Neural progenitor cell (in vitro differentiated cells): ENCODE data around the gene STEAP3. TPM values are rescaled to one million over a fixed set of nuclear protein-coding genes. Genes with fewer than 3 reads are reported as not detected.
A peak's percentile ranks its signal among the peaks of the same experiment; 100 is the strongest.

Experiments
- DNase-seq: peaks from one replicate; pipeline ENCODE4 v3.0.0-alpha.2; 2016; ENCODE audit warnings: low spot score
- H2AFZ ChIP-seq: fragments of 200-600 bp; sonication (generic); replicated peaks from 2 replicates; pipeline ENCODE4 v1.6.1; 2016; ENCODE audit warnings: antibody characterized with exemption
- H3F3A ChIP-seq: fragments of 200-600 bp; sonication (generic); 2 replicates; pipeline ENCODE4 v1.6.1; 2016; ENCODE audit warnings: antibody characterized with exemption, low read depth
- H3K27ac ChIP-seq: fragments of 200-600 bp; sonication (generic); 2 replicates; pipeline ENCODE4 v1.5.1; 2016; ENCODE audit warnings: mild to moderate bottlenecking
- H3K27me3 ChIP-seq: fragments of 200-600 bp; sonication (generic); 2 replicates; pipeline ENCODE4 v1.6.1; 2016; ENCODE audit warnings: mild to moderate bottlenecking, moderate library complexity
- H3K36me3 ChIP-seq: fragments of 200-600 bp; sonication (generic); 2 replicates; pipeline ENCODE4 v1.5.1; 2016
- H3K4me1 ChIP-seq: fragments of 200-600 bp; sonication (generic); 2 replicates; pipeline ENCODE4 v1.6.1; 2016; ENCODE audit warnings: mixed run types
- H3K4me2 ChIP-seq: fragments of 200-600 bp; sonication (generic); 2 replicates; pipeline ENCODE4 v1.6.1; 2016
- H3K4me3 ChIP-seq: fragments of 200-600 bp; sonication (generic); 2 replicates; pipeline ENCODE4 v1.5.1; 2016
- H3K79me2 ChIP-seq: fragments of 200-600 bp; sonication (generic); 2 replicates; pipeline ENCODE4 v1.6.1; 2016; ENCODE audit warnings: low read depth
- H3K9ac ChIP-seq: fragments of 200-600 bp; sonication (generic); 2 replicates; pipeline ENCODE4 v1.6.1; 2016
- H3K9me3 ChIP-seq: fragments of 200-600 bp; sonication (generic); 2 replicates; pipeline ENCODE4 v1.5.1; 2016; ENCODE audit warnings: low read depth
- H4K20me1 ChIP-seq: fragments of 200-600 bp; sonication (generic); 2 replicates; pipeline ENCODE4 v1.6.1; 2016; ENCODE audit warnings: low read depth
- H3K27ac Mint-ChIP-seq: 3 replicates; pipeline ENCODE4 v1.8.0; 2021; ENCODE audit warnings: mixed read lengths
- H3K27me3 Mint-ChIP-seq: 2 replicates; pipeline ENCODE4 v1.8.0; 2022; ENCODE audit warnings: low read depth, mild to moderate bottlenecking, inconsistent platforms, moderate library complexity, mixed read lengths; ENCODE audit not compliant: insufficient read depth
- H3K36me3 Mint-ChIP-seq: 3 replicates; pipeline ENCODE4 v1.8.0; 2021; ENCODE audit warnings: mixed read lengths
- H3K4me1 Mint-ChIP-seq: 3 replicates; pipeline ENCODE4 v1.8.0; 2021; ENCODE audit warnings: mixed read lengths
- H3K4me3 Mint-ChIP-seq: 3 replicates; pipeline ENCODE4 v1.8.0; 2021; ENCODE audit warnings: mild to moderate bottlenecking, moderate library complexity, mixed read lengths
- H3K9me3 Mint-ChIP-seq: 3 replicates; pipeline ENCODE4 v1.8.0; 2020; ENCODE audit warnings: mixed read lengths
- CTCF ChIP-seq: fragments of 200-600 bp; sonication (generic); IDR thresholded peaks from 2 replicates; pipeline ENCODE4 v1.5.1; 2017; ENCODE audit warnings: antibody characterized with exemption, mild to moderate bottlenecking
- EZH2 ChIP-seq: fragments of 200-600 bp; sonication (generic); IDR thresholded peaks from 2 replicates; pipeline ENCODE4 v1.6.1; 2017; ENCODE audit warnings: antibody characterized with exemption, mild to moderate bottlenecking, moderate library complexity
- EZH2phosphoT487 ChIP-seq: fragments of 200-600 bp; sonication (generic); IDR thresholded peaks from 2 replicates; pipeline ENCODE4 v1.6.1; 2017; ENCODE audit warnings: antibody characterized with exemption
- total RNA-seq: library from RNA; depleted of rRNA; stranded (reverse); fragments of >200 nt; gene quantifications from 2 replicates; pipeline ENCODE4 v1.2.3, GENCODE V29; 2015; ENCODE audit warnings: low replicate concordance

Gene STEAP3
- total RNA-seq, 1 donor from 2014 or later, result 0.30 TPM

GRCh38 chr2:119246884-119247843 is 23.5 kb downstream of the STEAP3 start:
- Histone ChIP-seq H2AFZ (no peak overlapping the region), H3K36me3 (no peaks in the 10 kb centered on the region), H3F3A (no peaks in the 10 kb centered on the region), H3K9me3 (no peaks in the 10 kb centered on the region), H3K27me3 (no peaks in the 10 kb centered on the region), H4K20me1 (no peaks in the 10 kb centered on the region), H3K4me3 (no peak overlapping the region), H3K4me2 (no peak overlapping the region), H3K4me1 (no peaks in the 10 kb centered on the region), H3K9ac (no peak overlapping the region), H3K27ac (no peak overlapping the region), H3K79me2 (no peaks in the 10 kb centered on the region)
- H3K4me3 Mint-ChIP-seq, result no peak overlapping the region
- peak overlapping the region; percentile 60 for H3K27ac Mint-ChIP-seq
- DNase-seq, result no peak
- H3K9me3 Mint-ChIP-seq, result peaks cover 7% of the 10 kb centered on the region
- H3K36me3 Mint-ChIP-seq, result no peaks in the 10 kb centered on the region
- H3K4me1 Mint-ChIP-seq, result peaks cover 29% of the 10 kb centered on the region
- peaks cover 12% of the 10 kb centered on the region for H3K27me3 Mint-ChIP-seq
- TF ChIP-seq EZH2phosphoT487, result no peak
- no peak for TF ChIP-seq CTCF
- no peak for TF ChIP-seq EZH2

DNA sequence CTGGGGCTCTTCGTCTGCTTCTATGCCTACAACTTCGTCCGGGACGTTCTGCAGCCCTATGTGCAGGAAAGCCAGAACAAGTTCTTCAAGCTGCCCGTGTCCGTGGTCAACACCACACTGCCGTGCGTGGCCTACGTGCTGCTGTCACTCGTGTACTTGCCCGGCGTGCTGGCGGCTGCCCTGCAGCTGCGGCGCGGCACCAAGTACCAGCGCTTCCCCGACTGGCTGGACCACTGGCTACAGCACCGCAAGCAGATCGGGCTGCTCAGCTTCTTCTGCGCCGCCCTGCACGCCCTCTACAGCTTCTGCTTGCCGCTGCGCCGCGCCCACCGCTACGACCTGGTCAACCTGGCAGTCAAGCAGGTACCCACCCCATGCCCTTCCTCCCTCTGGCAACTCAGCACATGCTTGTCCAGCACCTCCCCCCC is 24.2 kb downstream of the STEAP3 start:
- H2AFZ ChIP-seq, result no peak overlapping the region

DNA sequence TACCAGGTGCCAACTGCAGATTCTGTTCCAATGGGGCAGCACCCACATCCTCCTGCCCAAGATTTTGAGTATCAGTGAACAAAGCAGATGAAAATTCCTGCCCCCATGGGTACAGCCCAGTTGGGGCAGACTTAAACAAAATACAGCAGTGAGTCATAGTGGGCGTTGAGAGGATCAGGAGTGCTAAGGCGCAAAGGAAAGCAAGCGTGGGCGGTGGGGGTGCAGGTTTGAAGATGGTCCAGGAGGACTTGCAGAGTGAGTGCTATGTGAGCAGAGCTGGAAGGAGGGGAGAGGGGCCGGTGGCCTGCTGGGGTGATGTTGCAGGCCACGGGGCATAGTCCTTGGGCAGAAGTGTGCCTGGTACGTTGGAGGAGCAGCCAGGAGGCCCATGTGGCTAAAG is 24.7 kb downstream of the STEAP3 start:
- H3K27ac Mint-ChIP-seq, result no peak overlapping the region

More for the DNA sequence above, 24.2 kb downstream of the STEAP3 start:
- H3K4me2 ChIP-seq, result no peak overlapping the region
- no peaks in the 10 kb centered on the region for H3K4me1 ChIP-seq
- no peaks in the 10 kb centered on the region for H3K27me3 ChIP-seq
- no peaks in the 10 kb centered on the region for H3K79me2 ChIP-seq
- H4K20me1 ChIP-seq, result no peaks in the 10 kb centered on the region
- Mint-ChIP-seq H3K9me3 (peaks cover 7% of the 10 kb centered on the region), H3K27me3 (peaks cover 9% of the 10 kb centered on the region), H3K4me1 (peaks cover 36% of the 10 kb centered on the region), H3K27ac (no peak overlapping the region), H3K36me3 (no peaks in the 10 kb centered on the region), H3K4me3 (no peak overlapping the region)
- H3K36me3 ChIP-seq, result no peaks in the 10 kb centered on the region
- H3K4me3 ChIP-seq, result no peak overlapping the region
- no peak for TF ChIP-seq CTCF
- no peak for TF ChIP-seq EZH2
- TF ChIP-seq EZH2phosphoT487, result no peak
- no peaks in the 10 kb centered on the region for H3K9me3 ChIP-seq
- H3K9ac ChIP-seq, result no peak overlapping the region
- H3F3A ChIP-seq, result no peaks in the 10 kb centered on the region
- no peak for DNase-seq
- H3K27ac ChIP-seq, result no peak overlapping the region

More for the DNA sequence above, 24.7 kb downstream of the STEAP3 start:
- Histone ChIP-seq H3K9me3 (no peaks in the 10 kb centered on the region), H3K27me3 (no peaks in the 10 kb centered on the region), H4K20me1 (no peaks in the 10 kb centered on the region), H3K4me1 (no peaks in the 10 kb centered on the region), H3F3A (no peaks in the 10 kb centered on the region), H3K4me3 (no peak overlapping the region), H3K9ac (no peak overlapping the region), H2AFZ (no peak overlapping the region), H3K4me2 (no peak overlapping the region), H3K36me3 (no peaks in the 10 kb centered on the region), H3K79me2 (no peaks in the 10 kb centered on the region), H3K27ac (no peak overlapping the region)
- DNase-seq, result no peak
- Mint-ChIP-seq H3K4me3 (no peak overlapping the region), H3K36me3 (no peaks in the 10 kb centered on the region), H3K9me3 (peaks cover 7% of the 10 kb centered on the region), H3K27me3 (peaks cover 9% of the 10 kb centered on the region), H3K4me1 (peaks cover 39% of the 10 kb centered on the region)
- TF ChIP-seq CTCF (no peak), EZH2phosphoT487 (no peak), EZH2 (no peak)
